Neutrophil (primary cell): ENCODE results near the gene CTXN1.
"Not testable (repeated sequence)": the region's sequence is repeated elsewhere in the genome, so short reads cannot be mapped to it uniquely, and the experiment has no call there.

ENCODE experiments used
- H3K27ac ChIP-seq: fragments of 200-600 bp; sonication (generic); 2 replicates; pipeline ENCODE4 v1.5.1; 2016; ENCODE audit warnings: mild to moderate bottlenecking, moderate library complexity
- H3K27me3 ChIP-seq: fragments of 200-600 bp; sonication (generic); 2 replicates; pipeline ENCODE4 v1.6.0; 2016; ENCODE audit warnings: mild to moderate bottlenecking
- H3K36me3 ChIP-seq: fragments of 200-600 bp; sonication (generic); 2 replicates; pipeline ENCODE4 v1.5.1; 2017
- H3K4me1 ChIP-seq, 2 experiments: fragments of 200-600 bp in 1 of 2; sonication (generic) in 1 of 2; 1 replicate in 1 of 2; 2 replicates in 1 of 2; pipeline versions ENCODE4 v1.5.1 to v1.6.1; 2013 to 2016; ENCODE audit warnings: low read depth in 1 of 2, low read length in 1 of 2, mild to moderate bottlenecking in 1 of 2, moderate library complexity in 1 of 2; ENCODE audit not compliant: control insufficient read depth in 1 of 2, insufficient read depth in 1 of 2
- H3K4me3 ChIP-seq, 2 experiments: fragments of 200-600 bp in 1 of 2; sonication (generic) in 1 of 2; 1 replicate in 1 of 2; 2 replicates in 1 of 2; pipeline ENCODE4 v1.5.1; 2013 to 2016; ENCODE audit warnings: low read depth in 1 of 2, low read length in 1 of 2, mild to moderate bottlenecking in 1 of 2, moderate library complexity in 1 of 2
- H3K9me3 ChIP-seq: fragments of 200-600 bp; sonication (generic); 2 replicates; pipeline ENCODE4 v1.5.1; 2016
- CTCF ChIP-seq: fragments of 200-600 bp; sonication (generic); IDR thresholded peaks from 2 replicates; pipeline ENCODE4 v1.5.1; 2016; ENCODE audit warnings: antibody characterized with exemption

Gene CTXN1

GRCh38 chr19:7894612-7895309 is 31.2 kb downstream of the CTXN1 start:
- Histone ChIP-seq H3K27me3 (peaks cover 60% of the 10 kb centered on the region), H3K9me3 (no peaks in the 10 kb centered on the region), H3K4me3 (no peak overlapping the region), H3K27ac (no peak overlapping the region), H3K4me1 (peaks cover 3 to 11% of the 10 kb centered on the region in 2 experiments), H3K36me3 (no peaks in the 10 kb centered on the region)
- no peak for TF ChIP-seq CTCF

- not testable (repeated sequence) for H3K27ac ChIP-seq, H3K36me3 ChIP-seq, H3K9me3 ChIP-seq, H3K4me3 ChIP-seq
- peaks cover 66% of the 10 kb centered on the region for H3K27me3 ChIP-seq
- H3K4me1 ChIP-seq: peaks cover 3 to 11% of the 10 kb centered on the region in 2 experiments
These were observed 32.4 kb downstream of the CTXN1 start for GRCh38 chr19:7893362-7894101.

GRCh38 chr19:7888826-7889217 is 37.1 kb downstream of the CTXN1 start:
- Histone ChIP-seq H3K4me3 (no peak overlapping the region), H3K4me1 (peaks cover 0 to 3% of the 10 kb centered on the region in 2 experiments), H3K36me3 (no peaks in the 10 kb centered on the region), H3K27ac (no peak overlapping the region), H3K9me3 (no peaks in the 10 kb centered on the region), H3K27me3 (peaks cover 82% of the 10 kb centered on the region)
- no peak for TF ChIP-seq CTCF

- H3K27ac ChIP-seq: no peak within 1 kb of the TSS
- TF ChIP-seq CTCF: no peak
- H3K9me3 ChIP-seq: no peaks in the 10 kb centered on the region
- peaks cover 0 to 3% of the 10 kb centered on the region in 2 experiments for H3K4me1 ChIP-seq
- peaks cover 76% of the 10 kb centered on the region for H3K27me3 ChIP-seq
- no peaks in the 10 kb centered on the region for H3K36me3 ChIP-seq
- no peak within 1 kb of the TSS for H3K4me3 ChIP-seq
These were observed 37.6 kb downstream of the CTXN1 start, which contains the start of gene LRRC8E for GRCh38 chr19:7888145-7888825. Gene LRRC8E (plus strand): TSS chr19:7888510. CDS start chr19:7895604, 7,094 bp downstream.

- H3K27me3 ChIP-seq: peaks cover 69% of the 10 kb centered on the region
- no peak overlapping the region for H3K4me3 ChIP-seq
- H3K4me1 ChIP-seq: peaks cover 0 to 3% of the 10 kb centered on the region in 2 experiments
- H3K27ac ChIP-seq: no peak overlapping the region
- H3K9me3 ChIP-seq: no peaks in the 10 kb centered on the region
- no peaks in the 10 kb centered on the region for H3K36me3 ChIP-seq
- no peak for TF ChIP-seq CTCF
These were observed 38.4 kb downstream of the CTXN1 start for GRCh38 chr19:7887408-7888144.
